Peyer's patch (tissue), 4 donors: ENCODE measurements around the gene YIF1A. TPM values are rescaled to one million over a fixed set of nuclear protein-coding genes. Genes with fewer than 3 reads are reported as not detected.

Experiments used
- DNase-seq, 3 donors: peaks; one replicate each; pipeline ENCODE4 v3.0.0-alpha.2; 2017 to 2019
- H3K27ac ChIP-seq, 4 donors: fragments of 200-600 bp; sonication (generic); one replicate each; pipeline ENCODE4 v1.5.1; 2016 to 2019
- H3K27me3 ChIP-seq, 2 donors: fragments of 200-600 bp; sonication (generic); one replicate each; pipeline ENCODE4 v1.5.1; 2019
- H3K36me3 ChIP-seq, 3 donors: fragments of 200-600 bp; sonication (generic); one replicate each; pipeline ENCODE4 v1.5.1; 2016 to 2019
- H3K4me1 ChIP-seq, 4 donors: fragments of 200-600 bp; sonication (generic); one replicate each; pipeline ENCODE4 v1.5.1; 2016 to 2019
- H3K4me3 ChIP-seq, 4 donors: fragments of 200-600 bp; sonication (generic); 1 replicate in 3 of 4; 2 replicates in 1 of 4; pipeline ENCODE4 v1.5.1; 2016 to 2019; ENCODE audit warnings: mild to moderate bottlenecking in 1 of 4
- H3K9me3 ChIP-seq, 4 donors: fragments of 200-600 bp; sonication (generic); one replicate each; pipeline ENCODE4 v1.5.1; 2016 to 2019; ENCODE audit warnings: mild to moderate bottlenecking in 1 of 4
- CTCF ChIP-seq, 6 experiments: fragments of 450-650 bp in 4 of 6; fragments of 200-600 bp in 2 of 6; sonication (generic) in 1 of 6; IDR thresholded peaks; one replicate each; pipeline ENCODE4 v1.5.1; 2017 to 2019; ENCODE audit warnings: antibody characterized with exemption in 6 of 6, mild to moderate bottlenecking in 3 of 6, moderate library complexity in 1 of 6
- POLR2A ChIP-seq, 2 donors: fragments of 450-650 bp; IDR thresholded peaks; one replicate each; pipeline ENCODE4 v1.5.1; 2017; ENCODE audit warnings: antibody characterized with exemption in 2 of 2, mild to moderate bottlenecking in 2 of 2, moderate library complexity in 2 of 2
- total RNA-seq, 4 donors: library from RNA; depleted of rRNA; stranded (reverse); fragments of >200 nt; gene quantifications; one replicate each; pipeline ENCODE4 v1.1.0, GENCODE V29; 2016

YIF1A gene
- total RNA-seq, 4 donors from 2014 or later: 52.0 to 132 (median 115) TPM

- Histone ChIP-seq H3K4me3 (no peak overlapping the region), H3K36me3 (peaks cover 0 to 50% (median 0%) of the 10 kb centered on the region in 3 donors), H3K27me3 (no peaks in the 10 kb centered on the region), H3K9me3 (no peaks in the 10 kb centered on the region), H3K27ac (no peak overlapping the region), H3K4me1 (no peaks in the 10 kb centered on the region)
- DNase-seq: no peak
- TF ChIP-seq POLR2A (IDR thresholded peaks at IDR 0.05): no peak
- no peak for TF ChIP-seq CTCF (IDR thresholded peaks at IDR 0.05)
Observed at GRCh38 chr11:66235141-66235540, 53.8 kb downstream of the YIF1A start.

Other genes starting within 250 kb of the YIF1A start
- gene GAL3ST3, start 240.0 kb downstream of the YIF1A start, total RNA-seq: not detected
- 100 to 1,000 TPM; 127 to 340 (median 171) TPM for gene SF3B2, start 236.8 kb downstream of the YIF1A start, total RNA-seq
- 10 to 100 TPM; 10.3 to 52.0 (median 22.3) TPM for gene PACS1, start 218.9 kb downstream of the YIF1A start, total RNA-seq
- gene KLC2, start 31.4 kb downstream of the YIF1A start, total RNA-seq: 10 to 100 TPM in 3 of 4 donors, 1 to 10 TPM in 1; 8.3 to 28.0 (median 13.2) TPM
- 100 to 1,000 TPM in 2 of 4 donors, 10 to 100 TPM in 2; 80.0 to 161 (median 103) TPM for gene RAB1B, start 20.5 kb downstream of the YIF1A start, total RNA-seq
- gene CNIH2, start 11.0 kb downstream of the YIF1A start, total RNA-seq: not detected
- under 1 TPM in 2 of 4 donors, not detected in 2; 0.27 to 0.35 TPM for gene TMEM151A, start 2.8 kb upstream of the YIF1A start, total RNA-seq
- 10 to 100 TPM in 3 of 4 donors, 1 to 10 TPM in 1; 2.9 to 44.6 (median 12.0) TPM for gene CD248, start 27.9 kb upstream of the YIF1A start, total RNA-seq
- gene RIN1, start 47.3 kb upstream of the YIF1A start, total RNA-seq: 10 to 100 TPM in 2 of 4 donors, 1 to 10 TPM in 2; 4.1 to 18.9 (median 10.8) TPM
- gene BRMS1, start 56.0 kb upstream of the YIF1A start, total RNA-seq: 10 to 100 TPM; 36.9 to 63.5 (median 50.3) TPM
- 10 to 100 TPM in 3 of 4 donors, 1 to 10 TPM in 1; 1.7 to 21.9 (median 18.8) TPM for gene B4GAT1, start 58.5 kb upstream of the YIF1A start, total RNA-seq
- 10 to 100 TPM in 3 of 4 donors, 1 to 10 TPM in 1; 7.4 to 21.6 (median 17.1) TPM for gene SLC29A2, start 82.6 kb upstream of the YIF1A start, total RNA-seq
- not detected for gene NPAS4, start 131.9 kb upstream of the YIF1A start, total RNA-seq
- gene MRPL11, start 149.7 kb upstream of the YIF1A start, total RNA-seq: 10 to 100 TPM; 24.7 to 34.9 (median 28.9) TPM
- gene PELI3, start 177.8 kb upstream of the YIF1A start, total RNA-seq: 10 to 100 TPM in 2 of 4 donors, 1 to 10 TPM in 2; 5.6 to 11.6 (median 10.0) TPM
- 10 to 100 TPM; 58.3 to 66.8 (median 63.2) TPM for gene DPP3, start 191.3 kb upstream of the YIF1A start, total RNA-seq
- gene BBS1, start 221.5 kb upstream of the YIF1A start, total RNA-seq: 100 to 1,000 TPM in 1 of 4 donors, 10 to 100 TPM in 3; 25.6 to 167 (median 73.4) TPM